Panc1 (cell line): ENCODE data around the gene ZNF547.

ENCODE experiments used
- CTCF ChIP-seq: fragments of 450-650 bp; IDR thresholded peaks from 2 replicates; pipeline ENCODE4 v1.5.1; 2017; ENCODE audit warnings: mild to moderate bottlenecking
- POLR2AphosphoS5 ChIP-seq: IDR thresholded peaks from 2 replicates; pipeline ENCODE4 v1.6.1; 2012; ENCODE audit warnings: mild to moderate bottlenecking, low read depth, low read length, moderate library complexity
- REST ChIP-seq, 2 experiments: IDR thresholded peaks; 2 replicates each; pipeline ENCODE4 v1.6.1; 2011 to 2012; ENCODE audit warnings: low read depth in 2 of 2, control low read depth in 1 of 2, low read length in 1 of 2, mild to moderate bottlenecking in 1 of 2, moderate library complexity in 1 of 2; ENCODE audit not compliant: insufficient read depth in 1 of 2
- SIN3A ChIP-seq: IDR thresholded peaks from 2 replicates; pipeline ENCODE4 v1.6.1; 2012; ENCODE audit warnings: low read depth, mild to moderate bottlenecking, low read length, moderate library complexity, borderline replicate concordance; ENCODE audit not compliant: insufficient read depth
- TCF7L2 ChIP-seq: IDR thresholded peaks from 2 replicates; pipeline ENCODE4 v1.6.1; 2011; ENCODE audit warnings: mild to moderate bottlenecking, low read depth, low read length, inconsistent platforms

GRCh38 chr19:57314146-57314545 is 49.2 kb upstream of the ZNF547 start:
- TF ChIP-seq CTCF: no peak
- no peak for TF ChIP-seq POLR2AphosphoS5
- TF ChIP-seq REST (IDR thresholded peaks at IDR 0.05; ENCODE audit: insufficient read depth in 1 of 2, low read depth in 2 of 2, low read length in 1 of 2): no peak
- TF ChIP-seq SIN3A: no peak
- TF ChIP-seq TCF7L2: no peak
